Stimulated activated naive CD8-positive, alpha-beta T cell treated with anti-CD3 and anti-CD28 coated beads, Interleukin-15, Interleukin-2, amounts not matched to agents 100 U/mL and 50 U/mL, for 24 hours (primary cell): Measurements from ENCODE around the gene SLC35D1.
A peak's percentile ranks its signal among the peaks of the same experiment; 100 is the strongest.
"Not testable (repeated sequence)": the region's sequence is repeated elsewhere in the genome, so short reads cannot be mapped to it uniquely, and the experiment has no call there.

ENCODE experiments used
- ATAC-seq: fragments of 150-1000 bp; cut with Tn5 transposase; one replicate; pipeline ENCODE4 v1.10.0; 2021
- DNase-seq: peaks from one replicate; pipeline ENCODE4 v3.0.0; 2021

The SLC35D1 gene

DNA sequence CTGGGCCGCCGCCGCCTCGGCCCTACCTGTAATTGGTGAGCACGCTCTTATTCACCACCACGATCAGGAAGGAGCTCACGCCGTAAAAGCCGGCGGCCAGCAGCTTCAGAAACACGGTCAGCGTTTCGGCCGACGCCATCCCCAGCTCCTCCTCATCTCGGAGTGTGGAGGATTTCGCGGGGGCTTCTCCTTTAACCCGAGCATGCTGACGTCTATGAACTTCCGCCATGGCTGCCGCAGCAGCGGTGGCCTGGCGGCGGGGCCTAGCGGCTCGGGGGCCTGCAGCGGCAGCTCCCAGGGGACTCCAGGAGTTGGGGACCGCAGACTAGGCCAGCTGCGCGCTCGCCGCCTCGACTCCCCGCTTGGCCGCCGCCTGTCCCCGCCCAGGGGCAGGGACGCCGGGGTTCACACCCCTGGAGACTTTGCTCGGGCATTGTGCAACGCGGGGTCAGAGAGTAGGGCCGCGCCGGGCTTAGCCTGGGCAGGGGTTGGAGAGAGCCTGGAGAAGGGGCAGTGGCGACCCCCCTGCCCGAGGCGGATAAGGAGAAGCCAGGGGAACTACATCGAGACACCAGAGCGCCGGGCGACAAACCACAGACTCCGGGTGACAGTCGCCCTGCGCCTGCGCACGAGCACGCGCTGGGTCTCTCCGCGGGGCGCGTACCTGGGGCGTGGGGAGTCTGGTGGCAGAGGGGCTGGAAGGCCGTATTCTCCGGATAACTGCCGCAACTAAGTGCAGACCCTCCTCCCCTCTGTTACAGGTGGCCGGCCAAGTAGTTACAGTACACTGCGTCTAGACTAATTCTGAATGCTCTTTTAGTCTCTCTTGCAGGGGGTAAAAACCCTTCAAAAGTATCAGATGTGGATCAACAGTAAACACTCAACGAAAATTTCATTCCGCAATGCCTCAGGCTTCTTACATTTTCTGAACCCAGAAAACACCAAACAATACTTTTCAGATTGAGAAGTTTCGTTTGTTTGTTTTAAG lies at the start of gene SLC35D1:
SLC35D1 (minus strand) TSS at position 364 of the 988 bp plus-strand sequence; CDS start at position 229, 135 bp downstream.
- ATAC-seq (peak; percentile 80), DNase-seq (peak; percentile 83)

DNA sequence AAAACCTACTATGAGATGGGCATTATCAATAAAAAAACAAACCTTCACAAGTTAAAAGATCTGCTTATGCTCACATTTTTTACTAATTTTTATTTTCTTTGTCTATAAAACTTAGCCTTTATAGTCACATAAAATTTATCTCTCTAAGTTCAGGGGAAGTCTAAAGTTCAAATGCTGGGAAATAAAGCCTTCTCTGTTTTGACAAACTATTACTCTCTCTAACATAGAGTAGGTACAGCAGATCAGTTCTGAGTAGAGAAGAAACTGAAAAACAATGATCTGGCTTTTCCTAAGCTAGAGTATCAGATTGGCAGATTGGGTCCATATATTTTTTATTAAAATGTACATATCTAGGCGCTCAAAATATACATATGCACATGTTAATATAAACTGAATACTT lies 49.6 kb upstream of the SLC35D1 start:
- no peak for ATAC-seq
- DNase-seq, result no peak

DNA sequence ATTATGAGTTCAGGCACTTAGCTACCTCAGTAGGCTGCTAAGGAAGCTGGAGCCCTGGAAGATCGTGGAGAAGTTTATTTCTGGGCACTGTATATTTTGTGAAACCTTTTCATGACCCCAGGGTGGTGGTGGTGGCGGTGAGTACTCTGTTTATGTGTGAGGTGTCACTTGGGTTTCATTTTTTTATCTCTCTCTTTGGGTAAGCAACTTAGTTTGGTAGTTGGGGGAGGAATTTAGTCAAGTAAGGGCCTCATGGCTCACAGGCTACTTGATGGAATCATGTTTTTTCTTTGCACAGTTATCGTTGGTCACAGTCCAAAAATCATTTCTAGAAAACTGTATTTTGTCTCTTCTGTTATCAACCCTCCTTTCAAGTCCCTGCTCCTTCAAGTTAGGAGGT lies 46.9 kb upstream of the SLC35D1 start:
- no peak for ATAC-seq
- no peak for DNase-seq

DNA sequence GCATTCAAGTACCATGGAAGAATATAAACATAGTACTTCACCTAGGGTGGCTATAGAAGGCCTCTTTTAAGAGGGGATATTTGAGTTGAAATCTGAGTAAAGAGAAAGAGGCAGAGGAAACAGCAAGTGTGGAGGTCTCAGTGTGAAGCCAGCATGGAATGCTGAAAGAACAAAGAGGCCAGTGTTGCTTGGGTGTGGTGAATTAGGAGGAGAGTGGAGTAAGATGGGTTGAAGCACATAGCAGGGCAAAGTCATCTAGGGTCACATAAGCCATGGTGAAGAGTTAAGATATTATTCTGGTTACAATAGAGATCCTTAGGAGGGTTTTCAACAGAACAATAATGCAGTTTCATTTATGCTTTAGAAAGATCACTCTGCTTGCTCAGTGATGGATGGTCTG lies 43.4 kb upstream of the SLC35D1 start:
- ATAC-seq (no peak), DNase-seq (no peak)

DNA sequence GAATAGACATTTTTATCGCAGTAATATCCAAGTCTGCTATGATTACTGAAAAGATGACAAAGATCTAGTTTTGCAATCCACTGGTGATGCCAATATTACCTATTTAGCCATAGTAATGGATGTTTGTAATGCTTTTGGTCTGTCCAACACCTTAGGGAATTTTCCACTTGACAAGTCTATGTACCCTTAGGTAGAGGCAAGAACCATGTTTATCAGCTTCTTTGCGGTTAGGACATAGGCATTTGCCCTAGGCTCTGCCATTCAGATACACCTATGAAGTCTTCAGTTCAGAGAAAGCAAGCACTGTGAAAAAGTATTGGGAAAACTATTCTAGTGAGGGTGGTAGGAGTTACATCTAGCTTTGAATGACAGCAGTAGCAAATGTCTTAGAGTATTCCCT lies 40.2 kb upstream of the SLC35D1 start:
- DNase-seq, result no peak
- no peak for ATAC-seq

DNA sequence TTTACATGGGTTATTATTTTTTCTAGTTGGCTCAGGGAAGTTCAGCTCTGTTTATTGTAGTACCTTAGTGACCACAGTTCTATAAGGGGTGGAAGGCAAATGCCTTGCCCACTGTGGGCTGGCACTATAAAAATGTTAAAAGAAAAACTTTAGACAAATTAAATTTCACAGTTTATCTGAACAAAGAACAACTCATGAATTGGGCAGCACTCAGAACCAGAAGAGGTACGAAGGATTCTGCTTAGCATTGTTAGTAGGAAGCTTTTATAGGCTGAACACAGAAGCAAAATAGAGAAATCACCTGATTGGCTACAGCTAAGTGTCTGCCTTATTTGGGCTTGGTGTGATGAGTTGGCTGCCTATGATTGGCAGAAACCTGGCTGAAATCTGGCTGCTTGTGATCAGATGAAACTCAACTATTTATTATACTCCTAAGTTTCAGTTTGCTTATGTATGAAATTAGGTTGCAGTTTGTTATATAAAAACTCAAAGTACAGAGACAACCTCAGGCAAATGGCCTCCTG lies 35.8 kb upstream of the SLC35D1 start:
- DNase-seq (no peak), ATAC-seq (no peak)

DNA sequence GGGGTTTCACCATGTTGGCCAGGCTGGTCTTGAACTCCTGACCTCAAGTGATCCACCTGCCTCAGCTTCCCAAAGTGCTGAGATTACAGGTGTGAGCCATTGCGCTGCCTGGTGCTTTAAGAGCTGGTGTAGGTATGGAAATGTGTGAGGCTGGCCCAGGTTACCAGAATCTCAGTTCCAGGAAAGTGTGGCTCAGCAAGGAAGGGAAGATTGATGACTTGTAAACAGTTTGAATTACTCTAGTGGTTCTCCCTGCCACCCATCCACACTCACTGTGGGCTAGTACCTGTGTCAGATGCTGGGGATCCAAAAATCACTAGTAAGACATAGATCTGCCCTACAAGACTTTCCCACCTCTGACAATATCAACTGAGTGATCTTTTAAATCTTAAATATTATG lies 34.5 kb upstream of the SLC35D1 start:
- ATAC-seq (no peak), DNase-seq (no peak)

DNA sequence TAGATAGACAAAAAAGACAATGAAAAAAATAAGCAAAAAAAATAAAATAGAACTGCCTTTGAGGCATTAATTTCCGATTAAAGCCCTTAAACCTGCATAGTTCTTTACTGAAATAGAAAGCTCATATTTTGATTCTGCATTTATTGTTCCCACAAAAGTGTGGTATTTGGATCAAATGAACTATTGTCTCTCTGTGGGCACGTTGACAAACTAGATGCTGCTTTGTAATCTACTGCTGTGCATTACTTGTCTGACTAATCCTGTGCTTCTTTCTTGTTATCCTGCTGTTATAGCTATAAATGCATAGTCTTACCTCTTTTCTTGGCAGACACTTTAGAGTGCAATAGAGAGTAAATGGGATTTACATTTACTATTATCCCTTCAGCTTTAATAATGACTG lies 31.4 kb upstream of the SLC35D1 start:
- DNase-seq (no peak), ATAC-seq (no peak)

DNA sequence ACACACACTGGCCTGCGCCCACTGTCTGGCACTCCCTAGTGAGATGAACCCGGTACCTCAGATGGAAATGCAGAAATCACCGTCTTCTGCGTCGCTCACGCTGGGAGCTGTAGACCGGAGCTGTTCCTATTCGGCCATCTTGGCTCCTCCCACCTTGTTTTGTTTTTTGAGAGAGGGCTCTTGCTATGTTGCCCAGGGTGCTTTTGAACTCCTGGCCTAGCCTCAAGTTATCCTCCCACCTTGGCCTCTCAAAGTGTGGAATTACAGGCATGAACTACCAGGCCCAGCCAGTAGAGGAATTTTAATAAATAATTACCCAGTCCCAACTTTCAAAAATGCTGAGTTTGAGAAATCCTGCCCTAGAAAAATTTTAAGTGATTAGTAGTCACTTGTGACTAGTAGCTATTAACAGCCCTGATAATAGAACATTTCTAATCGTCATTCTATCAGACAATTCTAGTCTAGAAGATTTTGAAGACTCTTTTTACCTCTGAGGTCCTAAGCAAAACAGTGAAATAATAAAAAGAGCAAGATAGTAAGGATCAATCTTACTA lies 30.9 kb upstream of the SLC35D1 start:
- no peak for DNase-seq
- ATAC-seq, result no peak

DNA sequence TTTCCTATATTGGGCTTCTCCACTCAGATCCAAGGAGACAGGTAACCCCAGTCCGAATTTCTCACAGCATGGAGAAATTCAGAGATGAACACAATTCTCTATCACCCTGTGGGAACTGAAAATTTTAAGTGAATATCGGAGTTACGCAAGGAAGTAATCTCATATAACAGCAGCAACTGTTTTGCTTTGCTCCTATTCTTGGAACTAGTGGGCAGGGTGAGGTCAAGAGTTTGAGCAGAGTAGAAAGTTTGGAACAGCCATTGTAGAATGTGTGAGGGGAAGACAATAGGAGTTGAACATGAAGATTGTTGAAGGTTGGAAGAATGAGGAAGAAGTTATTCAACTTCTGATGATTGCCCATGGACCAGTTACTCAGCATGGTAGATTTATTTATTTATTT lies 24.3 kb upstream of the SLC35D1 start:
- ATAC-seq (no peak), DNase-seq (no peak)

DNA sequence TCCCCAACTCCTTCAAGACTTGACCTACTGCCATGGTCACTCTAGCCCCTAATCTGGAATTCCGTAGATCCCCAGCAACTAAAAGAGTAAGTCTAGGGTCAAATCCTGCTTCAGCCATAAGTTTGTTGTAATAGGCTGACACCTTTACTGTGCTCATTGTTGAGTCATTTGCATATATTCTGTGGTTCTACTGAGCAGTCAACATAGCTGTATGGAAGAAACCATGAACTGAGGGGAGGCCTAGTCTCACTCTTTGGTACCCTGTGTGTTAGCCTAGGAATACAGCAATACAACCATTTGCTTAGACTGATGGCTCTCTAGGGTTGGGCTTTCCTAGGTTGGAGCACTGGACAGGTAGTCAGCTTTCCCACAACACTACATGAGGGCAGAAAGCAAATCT lies 23.6 kb upstream of the SLC35D1 start:
- ATAC-seq, result no peak
- DNase-seq, result no peak

DNA sequence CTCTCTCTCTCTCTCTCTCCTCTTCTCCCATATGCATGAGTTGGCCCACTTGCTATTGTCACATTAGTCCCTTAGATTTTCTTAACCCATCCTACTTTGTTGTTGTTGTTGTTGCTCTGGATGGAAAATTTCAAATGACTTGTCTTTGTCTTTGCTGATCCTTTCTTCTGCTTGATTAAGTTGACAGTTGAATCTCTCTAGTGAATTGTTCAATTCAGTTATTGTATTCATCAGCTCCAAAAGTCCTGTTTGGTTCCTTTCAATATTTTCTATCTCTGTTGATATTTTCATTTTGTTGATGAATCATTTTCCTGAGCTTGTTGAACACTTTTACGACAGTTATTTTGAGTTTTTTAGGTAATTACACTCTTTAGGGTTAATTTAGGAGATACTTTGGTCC lies 18.8 kb upstream of the SLC35D1 start:
- DNase-seq (no peak), ATAC-seq (no peak)

DNA sequence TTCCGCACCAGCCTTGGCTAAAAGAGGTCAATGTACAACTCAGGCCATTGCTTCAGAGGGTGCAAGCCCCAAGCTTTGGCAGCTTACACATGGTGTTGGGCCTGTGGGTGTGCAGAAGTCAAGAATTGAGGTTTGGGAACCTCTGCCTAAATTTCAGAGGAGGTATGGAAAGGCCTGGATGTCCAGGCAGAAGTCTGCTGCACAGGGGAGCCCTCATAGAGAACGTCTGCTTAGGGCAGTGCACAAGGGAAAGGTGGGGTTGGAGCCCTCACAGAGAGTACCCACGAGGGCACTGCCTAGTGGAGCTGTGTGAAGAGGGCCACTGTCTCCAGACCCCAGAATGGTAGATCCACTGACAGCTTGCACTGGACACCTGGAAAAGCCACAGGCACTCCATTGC lies 13.7 kb upstream of the SLC35D1 start:
- not testable (repeated sequence) for DNase-seq, ATAC-seq

DNA sequence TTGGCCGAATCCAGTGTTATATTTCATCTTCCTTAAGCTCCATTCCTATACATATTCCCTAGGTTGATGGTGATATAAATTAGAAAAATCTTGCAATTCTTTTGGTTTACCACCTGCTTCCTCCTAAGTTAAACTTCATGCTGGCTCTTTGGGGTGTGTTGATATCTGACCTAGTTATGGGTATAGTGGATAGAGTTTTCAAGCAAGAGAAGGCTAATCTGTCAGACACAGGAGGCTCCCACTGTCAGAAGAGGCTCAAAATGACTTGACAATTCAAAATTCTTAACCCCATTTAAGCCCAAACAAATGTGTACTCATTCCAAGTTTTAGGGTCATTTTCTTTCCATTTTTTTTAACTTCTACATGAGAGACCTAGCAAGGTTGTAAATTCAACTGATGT lies 8.5 kb upstream of the SLC35D1 start:
- no peak for ATAC-seq
- no peak for DNase-seq

DNA sequence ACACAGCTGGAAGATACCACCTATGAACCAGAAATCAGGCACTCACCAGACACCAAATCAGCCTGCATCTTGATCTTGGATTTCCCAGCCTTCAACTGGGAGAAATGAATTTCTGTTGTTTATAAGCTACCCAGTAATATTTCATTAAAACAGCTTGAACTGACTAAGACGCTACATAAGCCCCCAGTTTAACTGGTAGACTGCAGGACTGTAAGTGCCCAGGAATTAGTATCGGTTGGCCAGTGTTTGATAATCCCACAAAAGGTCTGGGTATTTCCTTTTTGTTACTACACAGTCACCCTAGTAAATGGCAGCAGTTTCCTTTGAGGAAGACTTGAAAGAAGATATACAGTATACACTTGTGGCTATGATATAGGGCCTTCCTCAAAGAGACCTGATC lies 7.3 kb upstream of the SLC35D1 start:
- ATAC-seq, result no peak
- DNase-seq, result no peak

DNA sequence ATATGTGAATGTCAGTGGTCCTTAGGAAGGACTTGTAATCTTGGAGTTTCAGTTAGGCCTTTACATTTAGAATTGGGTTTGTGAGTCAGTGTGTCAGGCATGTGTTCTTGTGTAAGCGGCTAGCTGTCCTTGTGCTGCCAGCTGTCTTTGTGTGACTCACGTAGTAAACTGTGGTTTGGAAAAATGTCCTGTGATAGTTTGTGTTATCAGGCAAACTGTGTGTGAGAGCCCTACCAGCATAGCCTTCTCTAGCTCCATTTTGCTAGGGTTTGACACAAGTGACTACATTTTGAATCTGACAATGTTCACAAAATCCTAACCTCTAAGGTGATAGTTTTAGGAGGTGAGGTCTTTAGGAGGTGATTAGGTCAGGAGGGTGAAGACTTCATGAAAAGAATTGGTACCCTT lies 6.9 kb upstream of the SLC35D1 start:
- ATAC-seq, result no peak
- DNase-seq, result no peak

DNA sequence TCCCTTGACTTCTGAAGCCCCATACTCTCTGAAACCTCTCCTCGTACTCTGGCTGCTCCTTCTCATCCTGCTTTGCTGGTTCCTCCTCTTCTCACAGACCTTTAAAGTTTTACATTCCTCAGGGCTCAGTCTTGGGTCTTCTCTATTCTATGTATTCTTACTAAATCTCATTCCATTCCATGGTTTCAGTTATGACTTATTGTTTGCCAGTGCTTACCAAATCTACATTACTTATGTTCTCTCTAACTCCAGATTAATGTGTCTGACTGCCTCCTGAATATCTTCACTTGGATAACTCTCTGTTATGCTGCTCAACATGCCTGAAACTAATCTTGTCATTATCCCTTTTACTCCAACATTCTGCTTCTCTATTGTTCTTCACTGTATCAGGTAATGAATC lies 5.4 kb upstream of the SLC35D1 start:
- DNase-seq (no peak), ATAC-seq (no peak)

DNA sequence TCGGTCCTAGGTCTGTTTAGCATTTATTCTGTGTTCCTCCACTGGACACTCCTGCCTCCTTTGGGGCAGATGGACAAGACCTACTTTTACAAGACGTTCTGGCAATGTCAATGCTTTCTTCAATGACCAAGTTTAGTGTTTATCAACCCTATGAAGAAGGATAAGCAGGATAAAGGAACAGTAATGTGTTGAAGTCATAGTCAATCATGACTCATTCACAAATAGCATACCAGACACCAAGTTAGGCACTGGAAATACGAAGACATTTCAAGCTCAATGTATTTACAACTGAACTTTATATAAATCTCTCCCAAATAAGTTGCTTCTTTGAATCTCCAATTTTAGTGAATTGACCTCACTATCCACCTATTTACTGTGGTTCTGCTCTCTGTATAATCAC lies 4.8 kb upstream of the SLC35D1 start:
- DNase-seq, result no peak
- no peak for ATAC-seq

DNA sequence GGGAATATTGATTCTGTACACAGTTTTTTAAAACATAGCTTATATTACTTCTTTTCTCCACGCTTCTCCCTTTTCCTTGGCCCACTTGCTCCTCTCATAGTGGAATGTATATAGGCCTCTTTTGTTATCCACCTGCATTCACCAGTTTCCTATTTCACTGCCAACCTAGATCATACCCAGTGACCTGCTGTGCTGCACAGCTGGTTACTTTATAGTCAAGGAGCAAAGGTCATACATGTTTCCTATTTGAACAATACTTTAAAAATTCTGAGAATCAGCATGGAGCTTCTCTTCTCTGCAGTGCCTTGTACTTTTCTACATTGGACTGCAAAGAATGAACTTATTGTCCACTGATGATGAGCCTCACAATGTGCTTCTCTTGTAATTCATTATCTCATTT lies 4.3 kb upstream of the SLC35D1 start:
- ATAC-seq (no peak), DNase-seq (no peak)

DNA sequence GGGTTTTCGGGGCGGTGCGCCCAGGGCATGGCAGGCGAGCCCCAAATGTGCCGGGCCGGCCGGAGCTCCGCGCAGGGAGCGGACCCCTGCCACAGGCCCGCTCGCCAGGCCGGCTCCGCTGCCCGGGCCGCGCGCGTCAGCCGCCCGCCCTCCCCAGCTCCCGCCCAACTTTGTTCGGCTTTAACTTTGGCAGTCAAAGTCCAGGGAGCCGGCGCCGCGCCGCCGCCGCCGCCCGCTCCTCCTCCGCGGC lies 488 bp downstream of the SLC35D1 start:
- DNase-seq, result no peak

DNA sequence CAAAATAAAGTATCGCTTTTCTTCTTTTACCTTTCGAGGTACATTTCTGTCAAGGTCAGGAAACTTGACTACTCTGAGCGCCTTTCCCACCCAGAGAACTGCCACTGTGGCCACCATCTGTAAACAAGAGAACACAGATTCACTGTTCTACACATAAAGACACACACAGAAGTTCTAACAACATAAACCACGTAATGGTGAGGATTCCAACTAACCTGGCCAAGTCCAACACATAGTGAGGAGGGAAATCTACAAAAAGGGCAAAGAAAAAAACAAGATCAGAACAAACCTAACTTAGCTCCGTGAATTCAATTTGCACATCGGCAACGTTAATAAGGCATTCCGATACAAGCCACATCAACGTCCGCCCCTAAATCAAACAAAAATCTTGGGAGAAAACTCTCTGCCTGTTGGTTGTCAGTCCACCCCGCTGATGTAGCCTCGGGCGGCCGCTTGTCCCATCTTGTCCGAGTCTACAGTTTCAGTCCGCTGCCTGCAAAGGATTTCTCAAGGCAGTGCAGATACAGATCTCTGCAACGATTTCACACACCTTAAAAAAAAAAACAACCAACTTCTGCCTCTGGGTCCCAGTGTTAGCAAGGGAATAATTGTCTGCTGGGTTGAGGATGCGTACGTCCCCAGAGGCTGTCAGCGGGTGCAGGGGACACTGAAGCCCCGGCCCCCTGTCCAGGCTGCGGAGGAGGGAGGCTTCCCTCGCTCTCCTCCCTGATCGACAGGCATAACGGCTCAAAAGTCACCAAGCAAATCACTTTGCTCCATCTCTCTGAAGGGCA lies 1.0 kb downstream of the SLC35D1 start:
- peak; percentile 31 for ATAC-seq

More for the DNA sequence above, 488 bp downstream of the SLC35D1 start:
- ATAC-seq, result peak; percentile 34

DNA sequence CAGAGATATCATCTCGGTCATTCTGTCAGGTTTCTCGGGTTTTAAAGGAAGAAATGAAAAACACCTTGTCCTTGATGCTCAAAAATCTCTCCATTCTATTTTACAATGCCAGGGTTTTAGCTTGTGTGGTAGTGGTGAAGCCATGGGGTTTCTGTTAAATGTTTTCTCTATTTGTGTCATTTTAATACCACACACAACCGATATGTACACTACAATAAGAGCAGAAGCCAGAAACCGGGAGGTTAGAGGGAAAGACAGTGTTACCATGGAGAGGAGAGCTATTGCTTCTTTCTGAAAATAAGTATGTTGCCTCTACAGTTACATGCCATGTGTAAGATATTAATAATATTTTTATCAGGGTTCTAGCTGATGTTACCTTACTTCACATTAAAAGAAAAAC lies 2.8 kb downstream of the SLC35D1 start:
- DNase-seq, result no peak
- no peak for ATAC-seq

More for the DNA sequence above, 1.0 kb downstream of the SLC35D1 start:
- peak; percentile 38 for DNase-seq
